HT1080 (cell line): ENCODE data around the gene TOLLIP. TPM values are rescaled to one million over a fixed set of nuclear protein-coding genes. Genes with fewer than 3 reads are reported as not detected.
A peak's percentile ranks its signal among the peaks of the same experiment; 100 is the strongest.
"Not testable (repeated sequence)": the region's sequence is repeated elsewhere in the genome, so short reads cannot be mapped to it uniquely, and the experiment has no call there.

Experiments used
- DNase-seq: peaks from one replicate; pipeline ENCODE4 v3.0.0-alpha.2; 2015; ENCODE audit warnings: low read depth
- polyA plus RNA-seq, 2 experiments: library from polyadenylated mRNA; depleted of rRNA; stranded (reverse); fragments of >200 nt; gene quantifications; 2 replicates each; pipeline ENCODE4 v1.2.3, GENCODE V29; 2015
- total RNA-seq: library from RNA; depleted of rRNA; stranded (reverse); fragments of >200 nt; shearing (Covaris generic); gene quantifications from 2 replicates; pipeline ENCODE4 v1.2.3, GENCODE V29; 2014; rRNA removed

Gene TOLLIP
- total RNA-seq = 19.2 and 22.7 TPM in 2 replicates
- 32.8 and 33.0 TPM in 2 replicates for polyA plus RNA-seq (2015; cell fraction: cytosol; rRNA removed)
- 20.5 and 25.8 TPM in 2 replicates for polyA plus RNA-seq (2015; cell fraction: nucleus; rRNA removed)

GRCh38 chr11:1309498-1310317, at the start of gene TOLLIP:
Gene TOLLIP (minus strand): TSS chr11:1309632. CDS start chr11:1309498, 134 bp downstream.
- peak; percentile 82 for DNase-seq

- DNase-seq = not testable (repeated sequence)
These were observed 49.5 kb upstream of the TOLLIP start for GRCh38 chr11:1358931-1359330.

GRCh38 chr11:1358286-1358685, 48.9 kb upstream of the TOLLIP start:
- no peak for DNase-seq

- DNase-seq = no peak
These were observed 47.1 kb upstream of the TOLLIP start for GRCh38 chr11:1356478-1356960.

GRCh38 chr11:1356007-1356435, 46.6 kb upstream of the TOLLIP start:
- no peak for DNase-seq

- no peak for DNase-seq
These were observed 44.9 kb upstream of the TOLLIP start for GRCh38 chr11:1354125-1354938.

- no peak for DNase-seq
These were observed 44.1 kb upstream of the TOLLIP start for GRCh38 chr11:1353383-1354124.

- peak; percentile 18 for DNase-seq
These were observed 43.4 kb upstream of the TOLLIP start for GRCh38 chr11:1352696-1353382.

GRCh38 chr11:1351278-1351937, 42.0 kb upstream of the TOLLIP start:
- peak; percentile 55 for DNase-seq

GRCh38 chr11:1350086-1350725, 40.8 kb upstream of the TOLLIP start:
- no peak for DNase-seq

- no peak for DNase-seq
These were observed 40.1 kb upstream of the TOLLIP start for GRCh38 chr11:1349327-1350041.

GRCh38 chr11:1348796-1349326, 39.4 kb upstream of the TOLLIP start:
- no peak for DNase-seq

GRCh38 chr11:1348146-1348795, 38.8 kb upstream of the TOLLIP start:
- no peak for DNase-seq

- not testable (repeated sequence) for DNase-seq
These were observed 38.1 kb upstream of the TOLLIP start for GRCh38 chr11:1347411-1347999.

GRCh38 chr11:1346669-1347390, 37.4 kb upstream of the TOLLIP start:
- no peak for DNase-seq

- DNase-seq = no peak
These were observed 36.5 kb upstream of the TOLLIP start for GRCh38 chr11:1345737-1346513.
